ENCODE data around the gene TMEM225B. TPM values are rescaled to one million over a fixed set of nuclear protein-coding genes. Genes with fewer than 3 reads are reported as not detected.

The TMEM225B gene
- total RNA-seq, 1 experiment from 2014 or later: 1.3 TPM

GRCh38 chr7:99623091-99623693 lies 25.1 kb downstream of the TMEM225B start:
- intact Hi-C loops (cut with micrococcal nuclease; ENCODE audit: unreplicated experiment): no loop called here
- Histone ChIP-seq H3K4me1 (ENCODE audit: insufficient read depth, low read length, poor library complexity, severe bottlenecking) (no peaks in the 10 kb centered on the region), H3K4me3 (ENCODE audit: low read depth, low read length, poor library complexity, severe bottlenecking) (no peak overlapping the region), H3K9me3 (ENCODE audit: low read depth, low read length, poor library complexity, severe bottlenecking) (no peaks in the 10 kb centered on the region), H3K27me3 (replicated peaks; ENCODE audit: insufficient read depth, low read depth, low read length, poor library complexity) (no peaks in the 10 kb centered on the region), H3K27ac (ENCODE audit: low read depth, low read length, poor library complexity, severe bottlenecking) (no peak overlapping the region), H3K36me3 (ENCODE audit: insufficient read depth, low read length, poor library complexity, severe bottlenecking) (peaks cover 89% of the 10 kb centered on the region)
- POLR2A ChIA-PET (ENCODE audit: low non-redundant PET): no interaction called here
- CTCF ChIA-PET: no interaction called here
- DNase-seq (ENCODE audit: low spot score): no peak
- TF ChIP-seq CTCF (conservative IDR thresholded peaks at IDR 0.05; ENCODE audit: low read depth, low read length) (no peak), EZH2 (IDR thresholded peaks at IDR 0.05; ENCODE audit: borderline replicate concordance, low read depth, low read length, poor library complexity, severe bottlenecking) (no peak)
- no TSS peak for BruUV-seq (replicated peaks)

GRCh38 chr7:99623702-99624447 lies 25.8 kb downstream of the TMEM225B start:
- POLR2A ChIA-PET (ENCODE audit: low non-redundant PET): interaction anchor here (0.7 kb wide), 1 partner anchor 286 kb away, joined by 6 read pairs; no protein-coding TSS in a partner anchor

GRCh38 chr7:99624484-99624883 lies 26.4 kb downstream of the TMEM225B start:
- ChIA-PET CTCF (no interaction called here), POLR2A (ENCODE audit: low non-redundant PET) (interaction anchor here (0.6 to 0.7 kb wide), 2 partner anchors 153 to 286 kb away, joined by 3 to 6 read pairs; no protein-coding TSS in a partner anchor)
- no TSS peak for BruUV-seq (replicated peaks)

More at GRCh38 chr7:99623702-99624447, 25.8 kb downstream of the TMEM225B start:
- TF ChIP-seq CTCF (conservative IDR thresholded peaks at IDR 0.05; ENCODE audit: low read depth, low read length): no peak
- no peak for TF ChIP-seq EZH2 (IDR thresholded peaks at IDR 0.05; ENCODE audit: borderline replicate concordance, low read depth, low read length, poor library complexity, severe bottlenecking)
- Histone ChIP-seq H3K27ac (ENCODE audit: low read depth, low read length, poor library complexity, severe bottlenecking) (no peak overlapping the region), H3K4me3 (ENCODE audit: low read depth, low read length, poor library complexity, severe bottlenecking) (no peak overlapping the region), H3K9me3 (ENCODE audit: low read depth, low read length, poor library complexity, severe bottlenecking) (no peaks in the 10 kb centered on the region), H3K27me3 (replicated peaks; ENCODE audit: insufficient read depth, low read depth, low read length, poor library complexity) (no peaks in the 10 kb centered on the region), H3K36me3 (ENCODE audit: insufficient read depth, low read length, poor library complexity, severe bottlenecking) (peaks cover 90% of the 10 kb centered on the region), H3K4me1 (ENCODE audit: insufficient read depth, low read length, poor library complexity, severe bottlenecking) (no peaks in the 10 kb centered on the region)
- CTCF ChIA-PET: no interaction called here
- DNase-seq (ENCODE audit: low spot score): no peak
- no TSS peak for BruUV-seq (replicated peaks)
- intact Hi-C loops (cut with micrococcal nuclease; ENCODE audit: unreplicated experiment): no loop called here

More at GRCh38 chr7:99624484-99624883, 26.4 kb downstream of the TMEM225B start:
- no peak overlapping the region for H3K4me3 ChIP-seq (ENCODE audit: low read depth, low read length, poor library complexity, severe bottlenecking)
- no peak for DNase-seq (ENCODE audit: low spot score)
- H3K36me3 ChIP-seq (ENCODE audit: insufficient read depth, low read length, poor library complexity, severe bottlenecking): peaks cover 87% of the 10 kb centered on the region
- no peak overlapping the region for H3K27ac ChIP-seq (ENCODE audit: low read depth, low read length, poor library complexity, severe bottlenecking)
- H3K4me1 ChIP-seq (ENCODE audit: insufficient read depth, low read length, poor library complexity, severe bottlenecking): no peaks in the 10 kb centered on the region
- no peaks in the 10 kb centered on the region for H3K9me3 ChIP-seq (ENCODE audit: low read depth, low read length, poor library complexity, severe bottlenecking)
- intact Hi-C loops (cut with micrococcal nuclease; ENCODE audit: unreplicated experiment): no loop called here
- no peak for TF ChIP-seq CTCF (conservative IDR thresholded peaks at IDR 0.05; ENCODE audit: low read depth, low read length)
- TF ChIP-seq EZH2 (IDR thresholded peaks at IDR 0.05; ENCODE audit: borderline replicate concordance, low read depth, low read length, poor library complexity, severe bottlenecking): no peak
- H3K27me3 ChIP-seq (replicated peaks; ENCODE audit: insufficient read depth, low read depth, low read length, poor library complexity): no peaks in the 10 kb centered on the region
